GM10266 (cell line): Measurements from ENCODE around the gene ADCY2.

ENCODE experiments used
- DNase-seq: peaks from one replicate; pipeline ENCODE4 v3.0.0; 2012; ENCODE audit errors: extremely low spot score
- TF ChIP-seq, protein P1 (sequence below): IDR thresholded peaks from 2 replicates; pipeline ENCODE4 v1.5.1; 2012; ENCODE audit warnings: mild to moderate bottlenecking, low read depth; ENCODE audit not compliant: control insufficient read depth, insufficient read depth; ENCODE audit errors: missing control alignments

Gene ADCY2

DNA sequence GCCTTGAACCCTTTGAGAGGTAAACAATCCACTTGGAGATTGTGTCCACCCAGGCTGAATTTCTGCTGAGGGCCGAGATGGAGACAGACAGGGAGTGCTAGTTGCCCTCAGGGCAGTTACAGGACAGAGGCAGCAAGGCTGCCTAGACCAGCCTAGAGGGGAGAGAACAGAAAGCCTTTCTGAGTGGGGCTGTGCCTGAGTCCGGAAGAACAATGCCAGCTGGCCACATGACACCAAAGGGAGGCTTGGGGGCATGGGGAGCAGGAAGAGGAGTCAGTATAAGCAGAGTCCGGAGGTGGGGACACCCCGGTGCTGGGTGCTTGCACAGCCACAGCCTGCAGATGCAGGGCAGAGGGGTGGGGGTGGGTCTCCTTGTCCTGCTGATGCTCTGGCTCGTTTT, 309.3 kb downstream of the ADCY2 start:
- DNase-seq: no peak
- TF ChIP-seq, protein P1, sequence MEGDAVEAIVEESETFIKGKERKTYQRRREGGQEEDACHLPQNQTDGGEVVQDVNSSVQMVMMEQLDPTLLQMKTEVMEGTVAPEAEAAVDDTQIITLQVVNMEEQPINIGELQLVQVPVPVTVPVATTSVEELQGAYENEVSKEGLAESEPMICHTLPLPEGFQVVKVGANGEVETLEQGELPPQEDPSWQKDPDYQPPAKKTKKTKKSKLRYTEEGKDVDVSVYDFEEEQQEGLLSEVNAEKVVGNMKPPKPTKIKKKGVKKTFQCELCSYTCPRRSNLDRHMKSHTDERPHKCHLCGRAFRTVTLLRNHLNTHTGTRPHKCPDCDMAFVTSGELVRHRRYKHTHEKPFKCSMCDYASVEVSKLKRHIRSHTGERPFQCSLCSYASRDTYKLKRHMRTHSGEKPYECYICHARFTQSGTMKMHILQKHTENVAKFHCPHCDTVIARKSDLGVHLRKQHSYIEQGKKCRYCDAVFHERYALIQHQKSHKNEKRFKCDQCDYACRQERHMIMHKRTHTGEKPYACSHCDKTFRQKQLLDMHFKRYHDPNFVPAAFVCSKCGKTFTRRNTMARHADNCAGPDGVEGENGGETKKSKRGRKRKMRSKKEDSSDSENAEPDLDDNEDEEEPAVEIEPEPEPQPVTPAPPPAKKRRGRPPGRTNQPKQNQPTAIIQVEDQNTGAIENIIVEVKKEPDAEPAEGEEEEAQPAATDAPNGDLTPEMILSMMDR: no peak

DNA sequence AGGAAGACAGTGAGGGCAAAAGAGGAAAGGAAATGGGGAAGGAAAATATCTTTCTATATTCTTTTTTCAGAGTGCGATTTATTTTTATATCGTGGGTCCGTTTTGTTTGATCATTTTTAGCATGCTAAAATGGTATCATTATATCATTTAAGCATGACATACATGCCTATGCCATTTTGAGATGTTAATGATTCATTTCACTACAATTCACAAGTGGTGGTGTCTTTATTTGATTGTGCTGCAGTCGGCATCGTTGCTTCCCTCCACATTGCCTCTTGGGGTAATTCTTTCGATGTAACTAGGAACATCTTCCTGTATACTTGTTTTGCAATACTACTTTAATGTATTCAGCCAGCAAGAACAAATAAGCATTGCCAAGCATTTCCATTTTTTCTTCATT, 309.8 kb downstream of the ADCY2 start:
- TF ChIP-seq, protein P1: no peak
- DNase-seq: no peak

DNA sequence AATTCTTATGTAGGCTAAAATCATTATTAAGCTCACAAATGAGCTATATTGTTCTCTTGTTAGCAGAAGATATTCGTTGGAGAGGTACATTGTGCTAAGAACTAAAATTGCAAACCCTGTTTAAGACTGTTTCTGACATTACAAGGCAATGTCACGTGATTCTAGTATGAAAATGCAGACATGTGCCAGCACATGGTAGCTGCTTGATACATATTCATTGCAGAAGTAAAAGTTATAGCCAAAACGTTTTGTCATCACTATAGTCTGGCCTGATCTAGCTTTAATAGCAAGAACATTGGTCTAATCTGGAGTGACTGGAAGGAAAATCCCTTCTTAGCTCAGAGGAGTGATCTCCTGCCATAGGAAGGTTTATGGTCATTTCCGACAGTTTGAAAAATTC, 310.3 kb downstream of the ADCY2 start:
- TF ChIP-seq, protein P1: no peak
- no peak for DNase-seq

DNA sequence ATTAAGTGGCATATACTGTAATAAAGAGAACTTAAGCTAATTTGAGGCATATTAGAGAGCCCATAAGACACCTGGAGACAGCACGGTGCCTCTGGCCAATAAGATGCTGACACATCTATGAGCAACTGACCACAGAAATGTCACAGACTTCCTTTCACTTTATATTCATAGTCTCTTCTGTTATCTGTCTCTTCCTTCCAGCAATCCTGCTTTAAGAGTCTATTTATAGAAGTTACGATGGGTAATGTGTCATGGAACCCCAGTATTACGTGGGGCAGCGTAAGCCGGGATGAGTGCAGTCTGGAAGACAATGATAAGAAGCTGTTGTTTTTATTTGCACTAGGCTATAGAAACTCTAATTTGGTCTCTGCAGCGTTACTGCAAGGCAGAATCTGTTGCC, 318.2 kb downstream of the ADCY2 start:
- no peak for DNase-seq

DNA sequence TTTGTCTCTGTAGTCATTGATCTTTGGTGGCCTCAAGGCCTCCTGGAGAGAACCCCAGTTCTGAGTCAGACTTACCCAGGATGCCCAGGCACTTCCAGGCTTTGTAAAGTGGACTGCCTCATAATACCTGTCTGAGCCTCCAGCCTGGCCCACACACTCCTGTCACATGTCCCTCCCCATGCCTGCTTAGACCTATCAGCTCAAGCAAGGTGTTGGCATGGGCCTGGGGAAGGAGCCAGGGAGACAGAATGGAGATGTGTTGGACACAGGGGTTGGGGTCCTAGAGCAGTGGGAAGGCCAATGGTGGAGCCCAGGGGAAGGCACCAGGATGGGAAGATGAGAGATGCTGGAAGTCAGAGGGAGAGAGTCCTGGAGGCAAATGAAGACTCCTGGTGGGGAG, 318.8 kb downstream of the ADCY2 start:
- DNase-seq: no peak
- TF ChIP-seq, protein P1: no peak

More for the DNA sequence above, 318.2 kb downstream of the ADCY2 start:
- TF ChIP-seq, protein P1: no peak

DNA sequence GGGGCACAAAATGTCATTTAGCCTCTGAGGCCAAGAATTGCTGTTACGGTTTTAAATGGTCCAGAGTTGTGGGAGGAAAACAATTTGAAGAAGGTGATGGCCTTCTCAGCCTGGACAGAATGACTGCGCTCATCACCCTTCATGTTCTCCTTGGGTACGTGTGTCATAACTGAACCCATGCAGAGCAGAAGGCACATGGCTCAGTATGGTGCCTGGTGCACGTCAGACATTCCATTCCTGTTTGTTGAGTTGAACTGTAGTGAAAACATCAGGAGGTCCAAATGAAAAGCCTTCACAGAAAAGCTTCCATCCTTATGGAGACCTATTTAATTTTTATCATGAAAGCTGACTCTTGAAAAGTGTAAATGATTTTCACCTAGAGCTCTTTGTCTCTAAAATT, 321.8 kb downstream of the ADCY2 start:
- no peak for DNase-seq
- TF ChIP-seq, protein P1: no peak

DNA sequence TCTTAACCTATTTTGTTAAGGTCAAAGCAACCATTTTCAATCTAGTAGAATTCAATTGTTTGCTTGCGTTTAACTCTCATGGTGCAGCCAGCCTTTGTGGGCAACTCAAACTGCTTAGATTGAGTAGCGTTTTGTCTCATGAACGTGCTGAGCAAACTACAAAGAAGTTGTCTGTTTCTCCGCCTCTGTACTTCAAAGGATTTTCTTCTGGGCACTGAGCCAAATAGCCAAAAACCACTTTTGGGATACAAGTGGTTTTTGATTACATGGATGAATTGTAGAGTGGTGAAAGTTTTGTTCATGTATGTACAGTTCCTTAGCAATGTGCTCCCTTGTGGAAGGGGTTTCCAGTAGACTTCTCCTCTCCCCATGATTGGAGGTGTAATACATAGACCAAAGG, 332.1 kb downstream of the ADCY2 start:
- TF ChIP-seq, protein P1: no peak
- no peak for DNase-seq
